ENCODE results near the gene COL27A1. TPM values are rescaled to one million over a fixed set of nuclear protein-coding genes. Genes with fewer than 3 reads are reported as not detected.

The COL27A1 gene
- total and polyA plus RNA-seq, 7 donors, result 1.4 to 13.3 (median 4.3) TPM

- no peaks in the 10 kb centered on the region for H3K9me3 ChIP-seq
- no peak for DNase-seq
- H3K36me3 ChIP-seq, result no peaks in the 10 kb centered on the region
- H3K27me3 ChIP-seq, result no peaks in the 10 kb centered on the region
- no peak overlapping the region for H3K27ac ChIP-seq
- no peak for TF ChIP-seq CTCF (IDR thresholded peaks at IDR 0.05)
- TF ChIP-seq POLR2AphosphoS5 (IDR thresholded peaks at IDR 0.05), result no peak
- no peak for TF ChIP-seq EP300 (IDR thresholded peaks at IDR 0.05)
- TF ChIP-seq POLR2A (IDR thresholded peaks at IDR 0.05), result no peak
- H3K4me3 ChIP-seq, result no peak overlapping the region
- intact Hi-C loops (cut with DNase I), result no loop called here
- 76 to 81% methylated on average over 11 of the region's 11 CpGs for WGBS, 2 donors
- H3K4me1 ChIP-seq, result peaks cover 0 to 4% (median 0%) of the 10 kb centered on the region in 4 donors
Observed at GRCh38 chr9:114225561-114226212, 70.3 kb downstream of the COL27A1 start.

GRCh38 chr9:114226246-114227055, 71.1 kb downstream of the COL27A1 start:
- H3K4me1 ChIP-seq, result peaks cover 0 to 4% (median 0%) of the 10 kb centered on the region in 4 donors
- WGBS, 2 donors, result 91 to 92% methylated on average over 10 of the region's 10 CpGs
- no peaks in the 10 kb centered on the region for H3K36me3 ChIP-seq
- intact Hi-C loops (cut with DNase I), result no loop called here
- DNase-seq, result no peak
- H3K27me3 ChIP-seq, result no peaks in the 10 kb centered on the region
- H3K9me3 ChIP-seq, result no peaks in the 10 kb centered on the region
- no peak overlapping the region for H3K4me3 ChIP-seq
- TF ChIP-seq POLR2A (IDR thresholded peaks at IDR 0.05), result no peak
- no peak for TF ChIP-seq CTCF (IDR thresholded peaks at IDR 0.05)
- H3K27ac ChIP-seq, result no peak overlapping the region

GRCh38 chr9:114227288-114228015, 72.1 kb downstream of the COL27A1 start:
- no peaks in the 10 kb centered on the region for H3K27me3 ChIP-seq
- H3K4me1 ChIP-seq, result peaks cover 0 to 4% (median 0%) of the 10 kb centered on the region in 4 donors
- H3K9me3 ChIP-seq, result no peaks in the 10 kb centered on the region
- WGBS, 2 donors, result 87 to 91% methylated on average over 16 of the region's 16 CpGs
- no peak for TF ChIP-seq POLR2A (IDR thresholded peaks at IDR 0.05)
- no peak for TF ChIP-seq CTCF (IDR thresholded peaks at IDR 0.05)
- no peak for TF ChIP-seq POLR2AphosphoS5 (IDR thresholded peaks at IDR 0.05)
- TF ChIP-seq EP300 (IDR thresholded peaks at IDR 0.05), result no peak
- no peak overlapping the region for H3K27ac ChIP-seq
- no peak overlapping the region for H3K4me3 ChIP-seq
- intact Hi-C loops (cut with DNase I), result no loop called here
- no peak for DNase-seq
- no peaks in the 10 kb centered on the region for H3K36me3 ChIP-seq

GRCh38 chr9:114228016-114228808, 72.9 kb downstream of the COL27A1 start:
- H3K27ac ChIP-seq, result no peak overlapping the region
- H3K4me1 ChIP-seq, result peaks cover 0 to 5% (median 0%) of the 10 kb centered on the region in 4 donors
- no peaks in the 10 kb centered on the region for H3K9me3 ChIP-seq
- H3K36me3 ChIP-seq, result no peaks in the 10 kb centered on the region
- H3K27me3 ChIP-seq, result no peaks in the 10 kb centered on the region
- no peak for DNase-seq
- WGBS, 2 donors, result 84 to 89% methylated on average over 17 of the region's 17 CpGs
- H3K4me3 ChIP-seq, result no peak overlapping the region
- intact Hi-C loops (cut with DNase I), result no loop called here
- TF ChIP-seq CTCF (IDR thresholded peaks at IDR 0.05) (no peak), EP300 (IDR thresholded peaks at IDR 0.05) (no peak), POLR2AphosphoS5 (IDR thresholded peaks at IDR 0.05) (no peak), POLR2A (IDR thresholded peaks at IDR 0.05) (no peak)
